Mucosa of stomach (tissue), 1 donor: Measurements from ENCODE around the gene SNTB2.

Source experiments
- H3K27me3 ChIP-seq: one replicate; pipeline ENCODE4 v1.7.0; 2013; ENCODE audit warnings: mild to moderate bottlenecking, low read length; ENCODE audit not compliant: control insufficient read depth, insufficient read depth
- H3K36me3 ChIP-seq: one replicate; pipeline ENCODE4 v1.7.0; 2013; ENCODE audit warnings: low read length; ENCODE audit not compliant: control insufficient read depth, insufficient read depth
- H3K4me1 ChIP-seq: one replicate; pipeline ENCODE4 v1.7.0; 2013; ENCODE audit warnings: mild to moderate bottlenecking, low read length; ENCODE audit not compliant: control insufficient read depth, insufficient read depth
- H3K4me3 ChIP-seq: one replicate; pipeline ENCODE4 v1.7.0; 2013; ENCODE audit warnings: low read length
- H3K9ac ChIP-seq: one replicate; pipeline ENCODE4 v1.7.0; 2013; ENCODE audit warnings: mild to moderate bottlenecking, low read length, moderate library complexity
- H3K9me3 ChIP-seq: one replicate; pipeline ENCODE4 v1.7.0; 2013; ENCODE audit warnings: mild to moderate bottlenecking, low read length, moderate library complexity; ENCODE audit not compliant: control insufficient read depth
- donor health status: Pancreatic carcinoma.

SNTB2 gene

GRCh38 chr16:69166221-69166833 is 20.6 kb upstream of the SNTB2 start:
- H3K36me3 ChIP-seq: no peaks in the 10 kb centered on the region
- no peaks in the 10 kb centered on the region for H3K27me3 ChIP-seq
- H3K9me3 ChIP-seq: no peaks in the 10 kb centered on the region
- H3K9ac ChIP-seq: no peak overlapping the region
- no peak overlapping the region for H3K4me3 ChIP-seq
- peaks cover 15% of the 10 kb centered on the region for H3K4me1 ChIP-seq

GRCh38 chr16:69166946-69167930 is 19.7 kb upstream of the SNTB2 start:
- Histone ChIP-seq H3K4me1 (peaks cover 23% of the 10 kb centered on the region), H3K9ac (no peak overlapping the region), H3K36me3 (no peaks in the 10 kb centered on the region), H3K27me3 (no peaks in the 10 kb centered on the region), H3K9me3 (no peaks in the 10 kb centered on the region), H3K4me3 (no peak overlapping the region)

GRCh38 chr16:69169051-69169450 is 17.9 kb upstream of the SNTB2 start:
- Histone ChIP-seq H3K9me3 (no peaks in the 10 kb centered on the region), H3K4me3 (no peak overlapping the region), H3K4me1 (peaks cover 35% of the 10 kb centered on the region), H3K27me3 (no peaks in the 10 kb centered on the region), H3K9ac (no peak overlapping the region), H3K36me3 (no peaks in the 10 kb centered on the region)

GRCh38 chr16:69169607-69170352 is 17.2 kb upstream of the SNTB2 start:
- H3K4me1 ChIP-seq: peaks cover 39% of the 10 kb centered on the region
- no peaks in the 10 kb centered on the region for H3K36me3 ChIP-seq
- H3K27me3 ChIP-seq: no peaks in the 10 kb centered on the region
- H3K9me3 ChIP-seq: no peaks in the 10 kb centered on the region
- H3K9ac ChIP-seq: no peak overlapping the region
- H3K4me3 ChIP-seq: no peak overlapping the region

- H3K9ac ChIP-seq: peak overlapping the region; percentile 23
Observed at GRCh38 chr16:69171325-69172084, 15.5 kb upstream of the SNTB2 start.

GRCh38 chr16:69176033-69176800 is 10.7 kb upstream of the SNTB2 start:
- H3K4me1 ChIP-seq: peaks cover 33% of the 10 kb centered on the region
- H3K27me3 ChIP-seq: no peaks in the 10 kb centered on the region
- H3K9me3 ChIP-seq: no peaks in the 10 kb centered on the region
- no peaks in the 10 kb centered on the region for H3K36me3 ChIP-seq
- H3K9ac ChIP-seq: no peak overlapping the region
- H3K4me3 ChIP-seq: no peak overlapping the region

More at GRCh38 chr16:69171325-69172084, 15.5 kb upstream of the SNTB2 start:
- no peak overlapping the region for H3K4me3 ChIP-seq
- H3K4me1 ChIP-seq: peaks cover 39% of the 10 kb centered on the region
- no peaks in the 10 kb centered on the region for H3K36me3 ChIP-seq
- no peaks in the 10 kb centered on the region for H3K27me3 ChIP-seq
- H3K9me3 ChIP-seq: no peaks in the 10 kb centered on the region

GRCh38 chr16:69179328-69180010 is 7.5 kb upstream of the SNTB2 start:
- no peaks in the 10 kb centered on the region for H3K36me3 ChIP-seq
- no peaks in the 10 kb centered on the region for H3K9me3 ChIP-seq
- peaks cover 8% of the 10 kb centered on the region for H3K4me1 ChIP-seq
- H3K9ac ChIP-seq: no peak overlapping the region
- no peak overlapping the region for H3K4me3 ChIP-seq
- H3K27me3 ChIP-seq: no peaks in the 10 kb centered on the region

- no peaks in the 10 kb centered on the region for H3K27me3 ChIP-seq
- no peaks in the 10 kb centered on the region for H3K36me3 ChIP-seq
- no peak overlapping the region for H3K4me3 ChIP-seq
- H3K4me1 ChIP-seq: peaks cover 8% of the 10 kb centered on the region
- H3K9ac ChIP-seq: no peak overlapping the region
- no peaks in the 10 kb centered on the region for H3K9me3 ChIP-seq
Observed at GRCh38 chr16:69180011-69180338, 7.0 kb upstream of the SNTB2 start.

- Histone ChIP-seq H3K36me3 (no peaks in the 10 kb centered on the region), H3K9me3 (no peaks in the 10 kb centered on the region), H3K9ac (no peak overlapping the region), H3K27me3 (no peaks in the 10 kb centered on the region), H3K4me3 (no peak overlapping the region), H3K4me1 (peaks cover 8% of the 10 kb centered on the region)
Observed at GRCh38 chr16:69182730-69183416, 4.1 kb upstream of the SNTB2 start.

- Histone ChIP-seq H3K27me3 (no peaks in the 10 kb centered on the region), H3K4me3 (peak overlapping the region; percentile 42), H3K9me3 (no peaks in the 10 kb centered on the region), H3K36me3 (no peaks in the 10 kb centered on the region), H3K9ac (peak overlapping the region; percentile 72), H3K4me1 (peaks cover 5% of the 10 kb centered on the region)
Observed at GRCh38 chr16:69187446-69188235, 677 bp downstream of the SNTB2 start.
